Subcutaneous abdominal adipose tissue (tissue), 5 donors: Measurements from ENCODE around the gene S100PBP.

Experiments
- H3K27ac ChIP-seq: one replicate; pipeline ENCODE4 v1.7.0; 2013; ENCODE audit warnings: low read depth, mild to moderate bottlenecking, inconsistent platforms, low read length, moderate library complexity
- H3K27me3 ChIP-seq, 5 donors: one replicate each; pipeline ENCODE4 v1.7.0; 2013; ENCODE audit warnings: low read length in 5 of 5, inconsistent platforms in 1 of 5; ENCODE audit not compliant: control insufficient read depth in 5 of 5, insufficient read depth in 4 of 5
- H3K36me3 ChIP-seq, 5 donors: one replicate each; pipeline ENCODE4 v1.7.0; 2013; ENCODE audit warnings: low read length in 5 of 5; ENCODE audit not compliant: control insufficient read depth in 5 of 5, insufficient read depth in 5 of 5
- H3K4me1 ChIP-seq, 5 donors: one replicate each; pipeline ENCODE4 v1.7.0; 2013; ENCODE audit warnings: low read length in 5 of 5, mild to moderate bottlenecking in 3 of 5, moderate library complexity in 1 of 5; ENCODE audit not compliant: control insufficient read depth in 5 of 5, insufficient read depth in 5 of 5
- H3K4me3 ChIP-seq, 5 donors: one replicate each; pipeline ENCODE4 v1.7.0; 2013; ENCODE audit warnings: low read length in 5 of 5, low read depth in 1 of 5
- H3K9ac ChIP-seq, 5 donors: one replicate each; pipeline ENCODE4 v1.7.0; 2013; ENCODE audit warnings: low read length in 5 of 5, mild to moderate bottlenecking in 4 of 5, moderate library complexity in 3 of 5
- H3K9me3 ChIP-seq, 5 donors: one replicate each; pipeline ENCODE4 v1.7.0; 2013; ENCODE audit warnings: low read length in 5 of 5; ENCODE audit not compliant: control insufficient read depth in 5 of 5
- donor health status: healthy.
- donor health status: healthy.
- donor health status: healthy.
- donor health status: healthy.
- donor health status: healthy.

The S100PBP gene

DNA sequence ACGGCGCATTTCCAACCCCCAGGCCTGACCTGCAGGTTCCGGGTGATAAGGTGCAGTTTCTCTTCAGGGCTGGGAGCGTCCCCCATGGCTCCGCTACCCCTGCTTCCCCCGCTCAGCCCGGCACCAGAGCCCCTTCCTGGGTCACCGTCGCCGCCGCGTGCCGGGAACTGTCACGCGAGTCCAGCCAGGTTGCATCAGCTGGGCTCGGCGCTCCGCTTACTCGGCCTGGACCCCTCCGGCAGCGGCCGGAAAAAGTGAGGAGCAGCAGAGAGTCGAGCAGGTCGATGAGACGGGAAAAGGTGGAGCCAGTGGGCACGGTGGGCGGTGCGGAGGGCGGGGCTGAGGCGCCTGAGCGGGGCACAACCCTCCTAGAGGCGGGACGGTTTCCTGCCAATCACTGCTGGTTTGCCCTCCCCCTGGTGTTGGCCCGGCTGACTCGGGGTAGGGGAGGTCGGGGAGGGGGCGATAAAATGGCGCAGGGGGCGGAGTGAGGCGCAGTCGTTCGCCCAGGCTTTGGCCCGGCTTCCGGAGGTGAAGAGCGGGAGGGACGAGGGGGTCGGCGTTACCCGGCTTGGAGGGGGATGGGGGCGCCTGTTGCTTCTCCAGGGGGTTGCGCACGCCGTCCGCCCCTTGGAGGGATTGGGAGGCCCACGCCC lies at the start of gene S100PBP, which contains the start of gene YARS1:
S100PBP (plus strand) TSS at position 495 of the 656 bp plus-strand sequence. CDS start 8,447 bp downstream, outside the sequence.
YARS1 (minus strand) TSS at position 200 of the 656 bp plus-strand sequence; CDS start at position 86, 114 bp downstream.
- Histone ChIP-seq H3K36me3 (no peaks in the 10 kb centered on the region), H3K4me3 (peak within 1 kb of the TSS; percentile 83 to 97 (median 92)), H3K27ac (peak within 1 kb of the TSS; percentile 92), H3K27me3 (no peaks in the 10 kb centered on the region), H3K4me1 (peaks cover 7 to 35% (median 33%) of the 10 kb centered on the region in 5 donors), H3K9me3 (no peaks in the 10 kb centered on the region), H3K9ac (peak within 1 kb of the TSS; percentile 71 to 99 (median 97))

DNA sequence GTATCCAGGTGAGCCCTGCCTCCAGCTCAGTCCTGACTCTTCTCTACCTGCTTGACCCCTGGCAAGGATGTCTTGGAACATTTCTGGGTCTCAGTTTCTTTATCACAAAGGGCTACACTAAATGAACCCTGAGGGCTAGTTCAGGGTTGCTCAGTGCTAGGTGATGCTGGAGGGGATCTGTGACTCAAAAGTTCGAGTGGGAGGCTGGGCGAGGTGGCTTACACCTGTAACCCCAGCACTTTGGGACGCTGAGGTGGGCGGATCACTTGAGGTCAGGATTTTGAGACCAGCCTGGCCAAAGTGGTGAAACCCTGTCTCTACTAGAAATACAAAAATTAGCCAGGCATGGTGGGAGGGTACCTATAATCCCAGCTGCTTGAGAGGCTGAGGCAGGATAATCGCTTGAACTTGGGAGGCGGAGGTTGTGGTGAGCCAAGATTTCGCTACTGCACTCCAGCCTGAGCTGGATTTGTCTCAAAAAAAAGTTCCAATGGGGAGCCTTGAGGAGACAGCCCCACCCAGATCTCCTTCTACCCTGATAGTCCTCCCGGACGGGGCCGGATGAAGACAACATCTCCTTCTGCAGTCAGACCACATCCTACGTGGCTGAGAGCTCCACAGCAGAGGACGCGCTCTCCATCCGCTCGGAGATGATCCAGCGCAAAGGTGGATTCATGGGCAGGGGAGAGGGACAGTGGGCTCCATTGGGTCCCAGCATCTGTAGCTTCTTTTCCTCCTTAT lies 49.2 kb upstream of the S100PBP start:
- Histone ChIP-seq H3K9me3 (no peaks in the 10 kb centered on the region), H3K27ac (no peak overlapping the region), H3K4me3 (no peak overlapping the region), H3K27me3 (no peaks in the 10 kb centered on the region), H3K4me1 (peaks cover 0 to 15% (median 9%) of the 10 kb centered on the region in 5 donors), H3K36me3 (peaks cover 0 to 18% (median 12%) of the 10 kb centered on the region in 5 donors), H3K9ac (no peak overlapping the region)

DNA sequence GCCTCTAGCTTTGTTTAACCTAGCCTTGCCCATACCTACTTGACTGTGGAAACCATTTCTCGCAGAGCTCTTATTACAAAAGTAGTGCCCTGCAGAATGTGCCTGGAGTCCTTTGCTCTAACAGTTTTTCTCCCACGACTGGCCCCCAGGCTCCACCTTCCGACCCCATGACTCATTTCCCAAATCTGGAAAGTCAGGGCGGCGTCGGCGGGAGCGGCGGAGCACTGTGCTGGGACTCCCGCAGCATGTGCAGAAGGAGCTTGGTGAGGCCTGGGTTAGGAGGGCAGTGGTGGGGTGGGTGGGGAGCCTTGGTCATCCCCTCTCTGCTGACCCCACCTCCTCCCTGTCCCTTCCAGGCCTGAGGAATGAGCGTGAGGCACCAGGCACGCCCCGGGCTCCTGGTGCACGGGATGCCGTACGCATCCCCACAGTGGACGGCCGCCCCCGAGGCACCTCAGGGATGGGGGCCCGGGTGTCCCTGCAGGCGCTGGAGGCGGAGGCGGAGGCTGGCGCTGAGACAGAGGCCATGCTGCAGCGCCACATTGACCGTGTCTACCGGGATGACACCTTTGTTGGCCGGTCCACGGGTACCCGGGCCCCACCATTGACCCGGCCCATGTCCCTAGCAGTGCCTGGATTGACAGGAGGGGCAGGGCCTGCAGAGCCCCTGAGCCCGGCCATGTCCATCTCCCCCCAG lies 47.8 kb upstream of the S100PBP start:
- Histone ChIP-seq H3K9ac (no peak overlapping the region), H3K27me3 (no peaks in the 10 kb centered on the region), H3K36me3 (peaks cover 0 to 31% (median 23%) of the 10 kb centered on the region in 5 donors), H3K27ac (no peak overlapping the region), H3K4me1 (peaks cover 0 to 15% (median 9%) of the 10 kb centered on the region in 5 donors), H3K9me3 (no peaks in the 10 kb centered on the region), H3K4me3 (no peak overlapping the region)

DNA sequence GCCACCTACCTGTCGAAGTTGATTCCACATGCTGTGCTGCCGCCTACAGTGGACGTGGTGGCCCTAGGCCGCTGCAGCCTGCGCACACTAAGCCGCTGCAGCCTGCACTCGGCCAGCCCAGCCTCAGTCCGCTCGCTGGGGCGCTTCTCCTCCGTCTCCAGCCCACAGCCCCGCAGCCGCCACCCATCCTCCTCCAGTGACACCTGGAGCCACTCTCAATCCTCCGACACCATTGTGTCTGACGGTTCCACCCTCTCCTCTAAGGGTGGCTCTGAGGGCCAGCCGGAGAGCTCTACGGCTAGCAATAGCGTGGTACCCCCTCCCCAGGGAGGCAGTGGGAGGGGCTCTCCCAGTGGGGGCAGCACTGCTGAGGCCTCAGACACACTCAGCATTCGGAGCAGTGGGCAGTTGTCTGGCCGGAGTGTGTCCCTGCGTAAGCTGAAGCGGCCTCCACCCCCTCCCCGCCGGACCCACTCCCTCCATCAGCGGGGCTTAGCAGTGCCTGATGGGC lies 47.2 kb upstream of the S100PBP start:
- H3K9me3 ChIP-seq: no peaks in the 10 kb centered on the region
- H3K4me1 ChIP-seq: peaks cover 0 to 15% (median 4%) of the 10 kb centered on the region in 5 donors
- peaks cover 0 to 37% (median 29%) of the 10 kb centered on the region in 5 donors for H3K36me3 ChIP-seq
- no peak overlapping the region for H3K9ac ChIP-seq
- H3K27me3 ChIP-seq: no peaks in the 10 kb centered on the region
- no peak overlapping the region for H3K27ac ChIP-seq
- no peak overlapping the region for H3K4me3 ChIP-seq

DNA sequence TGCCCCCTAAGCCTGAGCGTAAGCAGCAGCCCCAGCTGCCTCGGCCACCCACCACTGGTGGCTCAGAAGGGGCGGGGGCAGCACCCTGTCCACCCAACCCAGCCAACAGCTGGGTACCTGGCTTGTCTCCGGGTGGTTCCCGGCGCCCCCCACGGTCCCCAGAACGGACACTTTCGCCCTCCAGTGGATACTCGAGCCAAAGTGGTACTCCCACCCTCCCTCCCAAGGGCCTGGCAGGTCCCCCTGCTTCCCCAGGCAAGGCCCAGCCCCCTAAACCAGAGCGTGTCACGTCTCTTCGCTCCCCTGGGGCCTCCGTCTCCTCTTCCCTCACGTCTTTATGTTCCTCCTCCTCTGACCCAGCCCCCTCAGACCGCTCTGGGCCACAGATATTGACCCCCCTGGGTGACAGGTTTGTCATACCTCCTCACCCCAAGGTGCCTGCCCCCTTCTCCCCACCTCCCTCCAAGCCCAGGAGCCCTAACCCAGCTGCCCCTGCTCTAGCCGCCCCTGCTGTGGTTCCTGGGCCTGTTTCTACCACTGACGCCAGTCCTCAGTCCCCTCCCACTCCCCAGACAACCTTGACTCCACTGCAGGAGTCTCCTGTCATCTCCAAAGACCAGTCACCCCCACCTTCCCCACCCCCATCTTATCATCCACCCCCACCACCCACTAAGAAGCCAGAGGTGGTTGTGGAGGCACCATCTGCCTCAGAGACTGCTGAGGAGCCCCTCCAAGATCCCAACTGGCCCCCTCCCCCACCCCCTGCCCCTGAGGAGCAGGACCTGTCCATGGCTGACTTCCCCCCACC lies 46.5 kb upstream of the S100PBP start:
- Histone ChIP-seq H3K4me1 (peaks cover 0 to 15% (median 4%) of the 10 kb centered on the region in 5 donors), H3K9me3 (no peaks in the 10 kb centered on the region), H3K27me3 (no peaks in the 10 kb centered on the region), H3K4me3 (no peak overlapping the region), H3K27ac (no peak overlapping the region), H3K36me3 (peaks cover 0 to 44% (median 35%) of the 10 kb centered on the region in 5 donors), H3K9ac (no peak overlapping the region)

DNA sequence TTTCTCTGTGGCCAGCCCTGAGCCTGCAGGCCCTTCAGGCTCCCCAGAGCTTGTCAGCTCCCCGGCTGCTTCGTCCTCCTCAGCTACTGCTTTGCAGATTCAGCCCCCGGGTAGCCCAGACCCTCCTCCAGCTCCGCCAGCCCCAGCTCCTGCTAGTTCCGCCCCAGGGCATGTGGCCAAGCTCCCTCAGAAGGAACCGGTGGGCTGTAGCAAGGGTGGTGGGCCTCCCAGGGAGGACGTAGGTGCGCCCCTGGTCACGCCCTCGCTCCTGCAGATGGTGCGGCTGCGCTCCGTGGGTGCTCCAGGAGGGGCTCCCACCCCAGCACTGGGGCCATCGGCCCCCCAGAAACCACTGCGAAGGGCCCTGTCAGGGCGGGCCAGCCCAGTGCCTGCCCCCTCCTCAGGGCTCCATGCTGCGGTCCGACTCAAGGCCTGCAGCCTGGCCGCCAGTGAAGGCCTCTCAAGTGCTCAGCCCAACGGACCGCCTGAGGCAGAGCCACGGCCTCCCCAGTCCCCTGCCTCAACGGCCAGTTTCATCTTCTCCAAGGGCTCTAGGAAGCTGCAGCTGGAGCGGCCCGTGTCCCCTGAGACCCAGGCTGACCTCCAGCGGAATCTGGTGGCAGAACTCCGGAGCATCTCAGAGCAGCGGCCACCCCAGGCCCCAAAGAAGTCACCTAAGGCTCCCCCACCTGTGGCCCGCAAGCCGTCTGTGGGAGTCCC lies 45.7 kb upstream of the S100PBP start:
- peaks cover 0 to 15% (median 4%) of the 10 kb centered on the region in 5 donors for H3K4me1 ChIP-seq
- peaks cover 0 to 47% (median 37%) of the 10 kb centered on the region in 5 donors for H3K36me3 ChIP-seq
- no peak overlapping the region for H3K27ac ChIP-seq

DNA sequence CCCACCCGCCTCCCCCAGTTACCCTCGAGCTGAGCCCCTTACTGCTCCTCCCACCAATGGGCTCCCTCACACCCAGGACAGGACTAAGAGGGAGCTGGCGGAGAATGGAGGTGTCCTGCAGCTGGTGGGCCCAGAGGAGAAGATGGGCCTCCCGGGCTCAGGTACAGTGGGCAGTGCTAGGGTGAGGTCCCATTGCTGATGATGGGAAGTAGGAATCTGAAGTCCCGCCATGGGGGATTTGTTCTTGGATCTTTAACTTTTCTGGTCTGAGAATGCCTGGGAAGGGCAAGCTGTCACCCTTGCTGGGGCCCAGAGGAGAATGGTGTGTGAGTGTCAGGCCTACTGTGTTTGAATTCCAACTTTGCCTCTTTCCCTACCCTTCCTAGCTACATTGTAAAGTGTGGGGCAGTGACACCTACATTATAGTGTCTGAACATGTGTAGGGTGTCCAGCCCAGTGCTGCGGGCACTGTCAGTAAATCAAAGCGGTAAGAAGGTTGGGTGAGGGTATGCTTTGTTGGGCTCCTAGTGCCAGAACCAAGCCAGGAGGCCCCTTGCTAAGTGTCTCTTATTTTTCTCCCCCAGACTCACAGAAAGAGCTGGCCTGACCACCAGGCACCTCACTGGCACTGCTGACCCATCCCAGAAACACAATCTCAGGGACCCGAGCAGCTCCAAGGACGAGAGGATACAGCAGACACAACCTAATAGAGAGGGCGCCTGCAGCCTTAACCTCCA lies 45.0 kb upstream of the S100PBP start:
- Histone ChIP-seq H3K27me3 (no peaks in the 10 kb centered on the region), H3K36me3 (peaks cover 0 to 48% (median 37%) of the 10 kb centered on the region in 5 donors), H3K9me3 (no peaks in the 10 kb centered on the region), H3K4me3 (no peak overlapping the region), H3K4me1 (peaks cover 0 to 11% (median 4%) of the 10 kb centered on the region in 5 donors), H3K27ac (no peak overlapping the region), H3K9ac (no peak overlapping the region)

More for the DNA sequence above, 45.7 kb upstream of the S100PBP start:
- Histone ChIP-seq H3K27me3 (no peaks in the 10 kb centered on the region), H3K9me3 (no peaks in the 10 kb centered on the region), H3K9ac (no peak overlapping the region), H3K4me3 (no peak overlapping the region)

DNA sequence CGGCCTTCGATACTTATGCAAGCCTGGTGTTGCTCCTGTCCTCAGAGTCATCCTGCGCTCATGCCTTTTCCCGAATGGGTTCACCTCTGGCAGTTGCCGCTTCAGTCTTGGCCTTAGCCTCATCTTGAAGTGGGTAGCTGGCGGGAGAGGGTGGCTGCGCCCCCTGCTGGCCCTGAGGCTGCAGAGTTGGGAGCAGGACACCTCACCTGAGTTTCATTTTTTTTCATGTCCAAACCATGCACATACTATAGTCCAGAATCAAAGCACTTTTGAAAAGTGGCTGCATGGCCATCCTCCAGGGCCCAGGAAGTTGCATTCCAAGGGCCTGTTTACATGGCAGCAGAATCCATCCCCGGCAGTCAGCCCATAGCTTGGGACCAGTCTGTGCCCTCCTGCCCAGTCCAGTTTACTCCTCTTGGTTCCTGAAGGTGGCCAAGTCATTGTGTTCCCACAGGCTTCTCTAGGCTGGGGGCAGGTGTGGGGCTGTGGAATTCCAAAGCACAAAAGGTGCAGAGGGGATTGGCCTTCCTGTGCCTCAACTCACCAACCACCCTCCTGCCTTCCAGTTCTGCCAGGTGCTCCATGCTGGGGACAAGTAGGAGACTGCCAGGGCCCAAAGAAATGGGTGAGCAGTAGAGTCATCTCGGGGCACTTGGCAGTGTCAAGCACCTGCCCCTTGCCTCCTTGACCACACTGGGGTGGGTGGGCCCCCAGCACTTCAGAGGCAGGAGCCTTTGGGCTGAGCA lies 44.3 kb upstream of the S100PBP start:
- H3K9ac ChIP-seq: no peak overlapping the region
- H3K4me3 ChIP-seq: no peak overlapping the region
- H3K4me1 ChIP-seq: peaks cover 0 to 6% (median 4%) of the 10 kb centered on the region in 5 donors
- H3K9me3 ChIP-seq: no peaks in the 10 kb centered on the region
- no peaks in the 10 kb centered on the region for H3K27me3 ChIP-seq
- no peak overlapping the region for H3K27ac ChIP-seq
- peaks cover 3 to 48% (median 41%) of the 10 kb centered on the region in 5 donors for H3K36me3 ChIP-seq
